HUES6 (cell line): ENCODE measurements around the gene NUAK2.

Experiments used
- H3K27ac ChIP-seq: 2 replicates; pipeline ENCODE4 v1.7.0; 2013; ENCODE audit warnings: low read depth, mild to moderate bottlenecking, low read length, inconsistent platforms
- H3K27me3 ChIP-seq: 2 replicates; pipeline ENCODE4 v1.6.1; 2013; ENCODE audit warnings: low read length; ENCODE audit not compliant: control insufficient read depth, insufficient read depth
- H3K36me3 ChIP-seq: 2 replicates; pipeline ENCODE4 v1.6.1; 2013; ENCODE audit warnings: low read length; ENCODE audit not compliant: control insufficient read depth, insufficient read depth
- H3K4me1 ChIP-seq: 2 replicates; pipeline ENCODE4 v1.6.1; 2013; ENCODE audit warnings: low read length; ENCODE audit not compliant: control insufficient read depth, insufficient read depth
- H3K4me3 ChIP-seq: 2 replicates; pipeline ENCODE4 v1.5.1; 2013; ENCODE audit warnings: low read depth, low read length
- H3K9ac ChIP-seq: one replicate; pipeline ENCODE4 v1.6.1; 2013; ENCODE audit warnings: mild to moderate bottlenecking, low read length
- H3K9me3 ChIP-seq: 2 replicates; pipeline ENCODE4 v1.6.1; 2013; ENCODE audit warnings: low read depth, low read length; ENCODE audit not compliant: control insufficient read depth, insufficient read depth

NUAK2 gene

GRCh38 chr1:205332015-205332791 lies 10.7 kb upstream of the NUAK2 start:
- Histone ChIP-seq H3K36me3 (no peaks in the 10 kb centered on the region), H3K27ac (no peak overlapping the region), H3K4me1 (peaks cover 12% of the 10 kb centered on the region), H3K4me3 (no peak overlapping the region), H3K27me3 (no peaks in the 10 kb centered on the region), H3K9ac (no peak overlapping the region), H3K9me3 (no peaks in the 10 kb centered on the region)

DNA sequence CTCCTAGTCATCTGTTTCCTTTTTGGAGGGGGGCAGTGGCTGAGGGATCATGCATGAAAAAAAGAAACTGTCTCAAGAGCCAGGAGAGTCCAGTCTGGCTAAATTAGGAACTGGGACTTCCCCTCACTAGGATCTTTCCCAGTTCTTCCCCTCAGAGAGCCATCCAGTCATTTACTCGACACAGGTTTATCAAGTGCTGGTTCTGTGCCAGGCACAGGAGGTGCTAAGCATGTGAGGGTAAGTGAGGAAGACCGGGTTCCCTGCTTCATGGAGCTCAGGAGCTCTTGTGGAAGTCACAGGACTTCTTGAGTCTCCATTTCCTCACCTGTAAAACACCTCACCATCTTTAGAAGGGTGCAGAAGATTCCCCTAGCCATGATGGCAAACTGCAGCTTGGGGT lies 8.6 kb upstream of the NUAK2 start:
- no peak overlapping the region for H3K9ac ChIP-seq
- no peak overlapping the region for H3K4me3 ChIP-seq
- no peaks in the 10 kb centered on the region for H3K9me3 ChIP-seq
- no peak overlapping the region for H3K27ac ChIP-seq
- no peaks in the 10 kb centered on the region for H3K27me3 ChIP-seq
- no peaks in the 10 kb centered on the region for H3K36me3 ChIP-seq
- peaks cover 8% of the 10 kb centered on the region for H3K4me1 ChIP-seq

DNA sequence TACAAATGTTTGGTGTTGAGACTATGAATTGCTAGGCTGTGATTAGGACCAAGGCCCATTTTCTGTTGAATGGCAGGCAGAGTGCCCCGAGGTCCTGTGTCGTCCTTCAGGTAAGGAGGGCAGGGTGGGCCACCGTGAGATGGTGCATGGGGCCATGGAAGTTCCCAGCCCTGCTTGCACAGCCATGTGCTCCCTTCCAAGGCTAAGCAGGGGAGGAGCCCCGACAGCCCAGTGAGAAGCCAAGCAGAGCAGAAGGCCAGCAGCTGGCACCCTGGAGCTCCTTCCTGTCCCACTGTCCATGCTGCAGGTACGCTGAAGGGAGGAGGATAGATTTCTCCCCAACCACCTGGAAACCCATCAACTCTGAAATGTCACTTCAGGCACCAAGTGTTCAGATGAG lies 8.2 kb upstream of the NUAK2 start:
- peaks cover 13% of the 10 kb centered on the region for H3K4me1 ChIP-seq
- H3K4me3 ChIP-seq, result no peak overlapping the region
- no peak overlapping the region for H3K27ac ChIP-seq
- H3K9me3 ChIP-seq, result no peaks in the 10 kb centered on the region
- H3K36me3 ChIP-seq, result no peaks in the 10 kb centered on the region
- no peaks in the 10 kb centered on the region for H3K27me3 ChIP-seq
- H3K9ac ChIP-seq, result no peak overlapping the region

DNA sequence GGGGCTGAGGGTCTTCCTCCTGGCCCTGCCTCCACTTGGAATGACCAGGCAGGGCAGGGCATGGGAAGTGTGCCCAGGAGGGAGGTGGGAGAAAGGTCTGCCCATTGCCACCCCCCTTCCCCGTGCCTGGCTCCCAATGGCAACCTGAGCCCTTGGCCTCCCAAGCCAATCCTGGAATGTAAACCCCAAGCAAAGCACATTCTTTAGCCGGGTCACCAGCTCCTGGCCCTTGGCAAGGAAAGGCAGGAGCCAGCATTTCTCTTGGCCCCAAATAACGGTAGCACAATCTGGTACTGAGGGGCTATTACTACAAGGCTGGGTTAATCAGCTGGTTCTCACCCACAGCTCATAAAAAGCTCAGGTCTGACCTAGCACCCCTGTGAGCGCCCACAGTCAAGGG lies 6.9 kb upstream of the NUAK2 start:
- Histone ChIP-seq H3K9me3 (no peaks in the 10 kb centered on the region), H3K27me3 (no peaks in the 10 kb centered on the region), H3K36me3 (no peaks in the 10 kb centered on the region), H3K9ac (no peak overlapping the region), H3K4me1 (peaks cover 17% of the 10 kb centered on the region), H3K27ac (no peak overlapping the region), H3K4me3 (no peak overlapping the region)

GRCh38 chr1:205326812-205327466 lies 5.4 kb upstream of the NUAK2 start:
- H3K36me3 ChIP-seq, result no peaks in the 10 kb centered on the region
- H3K9me3 ChIP-seq, result no peaks in the 10 kb centered on the region
- H3K27ac ChIP-seq, result no peak overlapping the region
- H3K27me3 ChIP-seq, result no peaks in the 10 kb centered on the region
- H3K4me1 ChIP-seq, result peaks cover 20% of the 10 kb centered on the region
- H3K4me3 ChIP-seq, result no peak overlapping the region
- H3K9ac ChIP-seq, result no peak overlapping the region

DNA sequence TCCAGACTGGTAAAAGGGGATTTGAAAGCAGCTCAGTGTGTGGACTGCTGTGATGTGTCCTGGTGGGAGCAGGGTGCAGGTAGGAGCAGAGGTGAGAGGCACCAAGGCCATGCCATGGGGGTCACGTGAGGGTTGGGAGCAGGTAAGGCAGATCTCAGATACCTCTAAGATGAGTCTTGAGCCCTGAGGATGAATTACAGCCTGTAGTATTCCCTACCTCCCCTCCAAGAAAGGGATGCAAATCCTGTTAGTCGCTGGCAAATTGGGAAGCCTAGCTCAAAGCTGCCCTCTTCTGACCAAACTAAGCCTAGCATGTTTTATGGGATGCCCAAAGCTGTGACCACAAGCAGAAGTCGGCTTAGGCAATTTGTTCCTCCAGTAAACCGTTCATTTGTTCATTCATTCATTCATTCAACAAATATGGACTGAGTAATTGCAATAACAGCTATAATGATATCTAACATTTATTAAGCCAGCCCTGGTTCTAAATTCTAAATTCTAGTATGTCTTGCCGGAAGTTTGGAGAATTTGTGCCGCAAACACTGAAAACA lies 3.9 kb upstream of the NUAK2 start:
- peaks cover 21% of the 10 kb centered on the region for H3K4me1 ChIP-seq
- peak overlapping the region; percentile 5; the same call in 1 of the 2 replicates for H3K27ac ChIP-seq
- peak overlapping the region; percentile 71 for H3K9ac ChIP-seq
- no peaks in the 10 kb centered on the region for H3K27me3 ChIP-seq
- peaks cover 5% of the 10 kb centered on the region; the same call in 1 of the 2 replicates for H3K36me3 ChIP-seq
- H3K4me3 ChIP-seq, result no peak overlapping the region
- H3K9me3 ChIP-seq, result no peaks in the 10 kb centered on the region

DNA sequence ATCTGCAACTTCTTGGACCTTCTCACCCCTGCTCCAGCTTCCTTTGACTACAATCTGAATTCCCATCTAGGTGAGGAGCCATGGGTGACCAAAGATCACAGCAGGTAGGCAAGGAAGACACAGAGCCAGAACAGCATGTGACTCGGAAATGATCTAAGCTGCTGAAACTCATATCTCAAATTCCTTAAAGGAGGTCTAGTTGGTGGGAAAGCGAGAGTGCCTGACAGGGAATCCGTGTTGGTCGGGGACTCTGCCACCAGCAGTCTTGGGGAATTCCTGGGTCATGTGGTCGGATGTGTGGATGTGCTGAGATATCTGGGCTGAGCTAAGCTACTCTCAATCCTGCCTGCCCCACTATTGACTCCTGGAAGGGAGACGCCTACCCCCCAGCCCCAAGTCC lies 3.2 kb upstream of the NUAK2 start:
- no peaks in the 10 kb centered on the region for H3K9me3 ChIP-seq
- no peak overlapping the region for H3K4me3 ChIP-seq
- peak overlapping the region; percentile 71 for H3K9ac ChIP-seq
- no peaks in the 10 kb centered on the region for H3K27me3 ChIP-seq
- H3K27ac ChIP-seq, result peak overlapping the region; percentile 5; the same call in 1 of the 2 replicates
- H3K36me3 ChIP-seq, result peaks cover 5% of the 10 kb centered on the region
- H3K4me1 ChIP-seq, result peaks cover 24% of the 10 kb centered on the region

GRCh38 chr1:205323794-205324193 lies 2.2 kb upstream of the NUAK2 start:
- no peak overlapping the region for H3K27ac ChIP-seq
- H3K4me3 ChIP-seq, result no peak overlapping the region
- H3K9ac ChIP-seq, result no peak overlapping the region
- no peaks in the 10 kb centered on the region for H3K27me3 ChIP-seq
- no peaks in the 10 kb centered on the region for H3K9me3 ChIP-seq
- H3K4me1 ChIP-seq, result peaks cover 34% of the 10 kb centered on the region
- H3K36me3 ChIP-seq, result peaks cover 5% of the 10 kb centered on the region

- peaks cover 46% of the 10 kb centered on the region for H3K4me1 ChIP-seq
- no peak overlapping the region for H3K27ac ChIP-seq
- H3K9me3 ChIP-seq, result no peaks in the 10 kb centered on the region
- H3K4me3 ChIP-seq, result peak overlapping the region; percentile 91; the same call in 1 of the 2 replicates
- peaks cover 9% of the 10 kb centered on the region for H3K36me3 ChIP-seq
- no peaks in the 10 kb centered on the region for H3K27me3 ChIP-seq
- no peak overlapping the region for H3K9ac ChIP-seq
Measured at GRCh38 chr1:205321959-205322283, 376 bp upstream of the NUAK2 start.

DNA sequence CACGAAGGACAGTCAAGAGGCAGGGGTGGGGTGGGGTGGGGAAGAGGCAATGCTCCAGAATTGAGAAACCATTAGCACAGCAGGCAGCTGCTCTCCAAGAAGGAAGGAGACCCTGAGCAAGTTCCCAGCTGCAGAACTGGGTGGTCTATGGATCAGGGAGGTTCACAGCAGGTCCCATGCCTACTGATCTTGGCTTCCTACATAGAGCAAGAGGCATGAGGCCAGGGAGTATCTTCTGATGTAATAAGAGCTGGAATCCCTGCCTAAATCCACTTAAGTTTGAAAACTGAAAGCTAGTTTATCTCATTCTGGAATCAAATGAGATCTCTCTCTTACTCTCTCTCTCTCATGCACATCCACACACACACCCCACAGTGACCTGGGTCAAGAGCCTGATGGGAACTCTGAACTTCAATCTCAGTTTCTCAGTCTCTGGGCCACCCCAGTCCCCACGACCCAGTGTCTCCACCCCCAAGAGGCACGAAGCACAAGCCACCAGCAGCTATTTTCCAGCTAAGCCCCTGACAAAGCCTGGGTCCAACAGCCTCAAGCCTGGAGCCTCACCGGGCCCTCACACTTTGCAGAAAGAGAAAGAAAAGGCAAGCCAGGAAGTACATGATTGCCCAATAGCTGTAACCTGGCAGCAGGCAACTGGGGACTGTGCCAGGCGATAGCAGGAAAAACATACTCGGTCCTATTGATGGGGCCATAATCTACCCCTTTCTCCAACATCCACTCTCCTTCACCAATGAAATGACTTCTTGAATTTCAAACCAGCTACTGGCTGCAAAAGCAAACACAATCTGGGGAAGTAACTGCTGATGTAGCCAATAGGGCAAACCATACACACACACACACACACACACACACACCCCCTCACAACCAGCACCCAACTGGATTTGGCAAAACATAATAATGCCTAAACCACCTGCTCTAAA lies 2.2 kb downstream of the NUAK2 start:
- H3K9ac ChIP-seq, result peak overlapping the region; percentile 31
- no peaks in the 10 kb centered on the region for H3K27me3 ChIP-seq
- H3K36me3 ChIP-seq, result peaks cover 9% of the 10 kb centered on the region
- peaks cover 59% of the 10 kb centered on the region for H3K4me1 ChIP-seq
- no peaks in the 10 kb centered on the region for H3K9me3 ChIP-seq
- H3K27ac ChIP-seq, result no peak overlapping the region
- peak overlapping the region; percentile 51 for H3K4me3 ChIP-seq
